Liver (tissue), 9 donors: ENCODE measurements around the gene GCC1. TPM values are rescaled to one million over a fixed set of nuclear protein-coding genes. Genes with fewer than 3 reads are reported as not detected.
"Not testable (repeated sequence)": the region's sequence is repeated elsewhere in the genome, so short reads cannot be mapped to it uniquely, and the experiment has no call there.

Experiments
- DNase-seq: peaks from one replicate; pipeline ENCODE4 v3.0.0-alpha.2; 2017; ENCODE audit warnings: low spot score
- H3K27ac ChIP-seq, 2 donors: one replicate each; pipeline ENCODE4 v1.7.0; 2013; ENCODE audit warnings: inconsistent platforms in 2 of 2, low read length in 2 of 2, control low read depth in 1 of 2, low read depth in 1 of 2, mild to moderate bottlenecking in 1 of 2
- H3K27me3 ChIP-seq, 4 donors: one replicate each; pipeline versions ENCODE4 v1.6.1 to v1.7.0; 2013; ENCODE audit warnings: low read length in 3 of 4, inconsistent platforms in 1 of 4, mild to moderate bottlenecking in 1 of 4, moderate library complexity in 1 of 4; ENCODE audit not compliant: control insufficient read depth in 4 of 4, insufficient read depth in 4 of 4
- H3K36me3 ChIP-seq, 4 donors: one replicate each; pipeline versions ENCODE4 v1.6.1 to v1.7.0; 2013; ENCODE audit warnings: low read length in 3 of 4, mild to moderate bottlenecking in 3 of 4, low read depth in 1 of 4, moderate library complexity in 1 of 4; ENCODE audit not compliant: control insufficient read depth in 4 of 4, insufficient read depth in 3 of 4
- H3K4me1 ChIP-seq, 4 donors: one replicate each; pipeline versions ENCODE4 v1.6.1 to v1.7.0; 2013; ENCODE audit warnings: low read length in 3 of 4, mild to moderate bottlenecking in 3 of 4, moderate library complexity in 1 of 4; ENCODE audit not compliant: control insufficient read depth in 4 of 4, insufficient read depth in 4 of 4
- H3K4me3 ChIP-seq, 3 donors: one replicate each; pipeline versions ENCODE4 v1.6.1 to v1.7.0; 2013; ENCODE audit warnings: low read length in 3 of 3, control low read depth in 1 of 3, low read depth in 1 of 3, mild to moderate bottlenecking in 1 of 3
- H3K9ac ChIP-seq, 2 donors: one replicate each; pipeline ENCODE4 v1.7.0; 2013; ENCODE audit warnings: low read length in 2 of 2, mild to moderate bottlenecking in 2 of 2, moderate library complexity in 2 of 2, control low read depth in 1 of 2, low read depth in 1 of 2
- H3K9me3 ChIP-seq, 4 donors: one replicate each; pipeline versions ENCODE4 v1.6.1 to v1.7.0; 2013; ENCODE audit warnings: low read length in 3 of 4; ENCODE audit not compliant: control insufficient read depth in 4 of 4
- FOXA1 ChIP-seq: IDR thresholded peaks from 2 replicates; pipeline ENCODE4 v1.6.1; 2016; ENCODE audit warnings: antibody characterized with exemption
- HNF4G ChIP-seq: IDR thresholded peaks from 2 replicates; pipeline ENCODE4 v1.6.1; 2016; ENCODE audit warnings: antibody characterized with exemption
- JUND ChIP-seq, 2 donors: IDR thresholded peaks; 2 replicates each; pipeline ENCODE4 v1.6.1; 2016; ENCODE audit warnings: antibody characterized with exemption in 2 of 2
- RAD21 ChIP-seq, 2 donors: IDR thresholded peaks; 2 replicates each; pipeline ENCODE4 v1.6.1; 2016; ENCODE audit warnings: antibody characterized with exemption in 2 of 2, mild to moderate bottlenecking in 2 of 2
- SP1 ChIP-seq: IDR thresholded peaks from 2 replicates; pipeline ENCODE4 v1.6.1; 2018; ENCODE audit warnings: antibody characterized with exemption, mild to moderate bottlenecking
- TAF1 ChIP-seq: conservative IDR thresholded peaks from 2 replicates; pipeline ENCODE4 v1.6.1; 2016; ENCODE audit warnings: antibody characterized with exemption, mild to moderate bottlenecking
- WGBS: extraction: QIAGEN DNeasy Blood & Tissue Kit; methylation state at CpG from one replicate; pipeline ENCODE4 v1.1.7; 2013; 5-methylcytosine and 5-hydroxymethylcytosine counted together
- polyA plus RNA-seq, 2 donors: library from polyadenylated mRNA; stranded (reverse) in 1 of 2; unstranded in 1 of 2; fragments of 200-250 nt in 1 of 2; fragments of >200 nt in 1 of 2; fragmentation: Nextera tagmentation in 1 of 2; extraction: Ambion mirVana in 1 of 2; gene quantifications; one replicate each; pipeline versions ENCODE4 v1.2.1 to v1.2.3, GENCODE V29; 2013 to 2015
- total RNA-seq, 2 donors: library from RNA; depleted of rRNA; stranded (reverse); fragments of >200 nt; gene quantifications; one replicate each; pipeline ENCODE4 v1.2.3, GENCODE V29; 2014
- TF ChIP-seq, protein P1 (sequence below): IDR thresholded peaks from 2 replicates; pipeline ENCODE4 v1.6.1; 2016; ENCODE audit warnings: antibody characterized with exemption
- TF ChIP-seq, protein P2 (sequence below): fragments of 150-350 bp; IDR thresholded peaks from 2 replicates; pipeline ENCODE4 v1.5.1; 2017; ENCODE audit warnings: improper control_type of control experiment, low read depth, low read length; ENCODE audit not compliant: missing input control
- TF ChIP-seq, protein P3 (sequence below): IDR thresholded peaks from 2 replicates; pipeline ENCODE4 v1.6.1; 2016; ENCODE audit warnings: antibody characterized with exemption, mild to moderate bottlenecking
- TF ChIP-seq, protein P4 (sequence below): IDR thresholded peaks from 2 replicates; pipeline ENCODE4 v1.6.1; 2016; ENCODE audit warnings: antibody characterized with exemption
- TF ChIP-seq, protein P5 (sequence below): IDR thresholded peaks from 2 replicates; pipeline ENCODE4 v1.6.1; 2016; ENCODE audit warnings: antibody characterized with exemption
- donor health status: healthy.
- donor health status: healthy.
- donor health status: healthy.
- donor health status: healthy.
- donor health status: healthy.

The GCC1 gene
- total and polyA plus RNA-seq, 4 donors: 4.6 to 16.1 (median 8.0) TPM

DNA sequence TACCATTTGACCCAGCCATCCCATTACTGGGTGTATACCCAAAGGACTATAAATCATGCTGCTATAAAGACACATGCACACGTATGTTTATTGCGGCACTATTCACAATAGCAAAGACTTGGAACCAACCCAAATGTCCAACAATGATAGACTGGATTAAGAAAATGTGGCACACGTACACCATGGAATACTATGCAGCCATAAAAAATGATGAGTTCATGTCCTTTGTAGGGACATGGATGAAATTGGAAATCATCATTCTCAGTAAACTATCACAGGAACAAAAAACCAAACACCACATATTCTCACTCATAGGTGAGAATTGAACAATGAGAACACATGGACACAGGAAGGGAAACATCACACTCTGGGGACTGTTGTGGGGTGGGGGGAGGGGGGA is 17.4 kb downstream of the GCC1 start:
- H3K9ac ChIP-seq, H3K27me3 ChIP-seq, H3K36me3 ChIP-seq, H3K4me3 ChIP-seq, DNase-seq, H3K4me1 ChIP-seq, H3K9me3 ChIP-seq, H3K27ac ChIP-seq: not testable (repeated sequence)
- WGBS: no CpG with 5 or more reads among the region's 3 CpGs

DNA sequence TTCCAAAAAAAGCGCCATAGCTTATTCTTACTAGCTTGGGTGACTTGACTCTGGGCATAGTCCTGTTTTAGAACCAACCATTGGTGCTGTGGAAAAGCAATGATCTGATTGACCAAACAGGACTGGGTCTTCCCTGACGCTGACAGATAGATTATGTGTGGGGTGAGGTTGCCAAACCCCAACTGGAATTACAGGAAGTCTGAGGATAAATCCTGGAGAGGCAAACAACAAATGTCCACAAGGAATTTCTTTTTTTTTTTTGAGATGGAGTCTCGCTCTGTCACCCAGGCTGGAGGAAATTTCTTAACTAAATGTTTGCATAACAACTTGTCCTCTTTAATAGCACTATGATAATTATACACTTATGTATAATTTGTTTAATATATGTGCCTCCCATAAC is 19.2 kb downstream of the GCC1 start:
- Histone ChIP-seq H3K4me1 (no peaks in the 10 kb centered on the region), H3K27ac (no peak overlapping the region), H3K36me3 (peaks cover 0 to 1% (median 0%) of the 10 kb centered on the region in 4 donors), H3K9me3 (no peaks in the 10 kb centered on the region), H3K4me3 (no peak overlapping the region), H3K27me3 (no peaks in the 10 kb centered on the region), H3K9ac (no peak overlapping the region)
- TF ChIP-seq TAF1: no peak
- TF ChIP-seq, protein P1, sequence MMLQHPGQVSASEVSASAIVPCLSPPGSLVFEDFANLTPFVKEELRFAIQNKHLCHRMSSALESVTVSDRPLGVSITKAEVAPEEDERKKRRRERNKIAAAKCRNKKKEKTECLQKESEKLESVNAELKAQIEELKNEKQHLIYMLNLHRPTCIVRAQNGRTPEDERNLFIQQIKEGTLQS: no peak
- no peak for TF ChIP-seq FOXA1
- TF ChIP-seq HNF4G: no peak
- no peak for TF ChIP-seq SP1
- TF ChIP-seq, protein P2, sequence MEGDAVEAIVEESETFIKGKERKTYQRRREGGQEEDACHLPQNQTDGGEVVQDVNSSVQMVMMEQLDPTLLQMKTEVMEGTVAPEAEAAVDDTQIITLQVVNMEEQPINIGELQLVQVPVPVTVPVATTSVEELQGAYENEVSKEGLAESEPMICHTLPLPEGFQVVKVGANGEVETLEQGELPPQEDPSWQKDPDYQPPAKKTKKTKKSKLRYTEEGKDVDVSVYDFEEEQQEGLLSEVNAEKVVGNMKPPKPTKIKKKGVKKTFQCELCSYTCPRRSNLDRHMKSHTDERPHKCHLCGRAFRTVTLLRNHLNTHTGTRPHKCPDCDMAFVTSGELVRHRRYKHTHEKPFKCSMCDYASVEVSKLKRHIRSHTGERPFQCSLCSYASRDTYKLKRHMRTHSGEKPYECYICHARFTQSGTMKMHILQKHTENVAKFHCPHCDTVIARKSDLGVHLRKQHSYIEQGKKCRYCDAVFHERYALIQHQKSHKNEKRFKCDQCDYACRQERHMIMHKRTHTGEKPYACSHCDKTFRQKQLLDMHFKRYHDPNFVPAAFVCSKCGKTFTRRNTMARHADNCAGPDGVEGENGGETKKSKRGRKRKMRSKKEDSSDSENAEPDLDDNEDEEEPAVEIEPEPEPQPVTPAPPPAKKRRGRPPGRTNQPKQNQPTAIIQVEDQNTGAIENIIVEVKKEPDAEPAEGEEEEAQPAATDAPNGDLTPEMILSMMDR: no peak
- TF ChIP-seq, protein P3, sequence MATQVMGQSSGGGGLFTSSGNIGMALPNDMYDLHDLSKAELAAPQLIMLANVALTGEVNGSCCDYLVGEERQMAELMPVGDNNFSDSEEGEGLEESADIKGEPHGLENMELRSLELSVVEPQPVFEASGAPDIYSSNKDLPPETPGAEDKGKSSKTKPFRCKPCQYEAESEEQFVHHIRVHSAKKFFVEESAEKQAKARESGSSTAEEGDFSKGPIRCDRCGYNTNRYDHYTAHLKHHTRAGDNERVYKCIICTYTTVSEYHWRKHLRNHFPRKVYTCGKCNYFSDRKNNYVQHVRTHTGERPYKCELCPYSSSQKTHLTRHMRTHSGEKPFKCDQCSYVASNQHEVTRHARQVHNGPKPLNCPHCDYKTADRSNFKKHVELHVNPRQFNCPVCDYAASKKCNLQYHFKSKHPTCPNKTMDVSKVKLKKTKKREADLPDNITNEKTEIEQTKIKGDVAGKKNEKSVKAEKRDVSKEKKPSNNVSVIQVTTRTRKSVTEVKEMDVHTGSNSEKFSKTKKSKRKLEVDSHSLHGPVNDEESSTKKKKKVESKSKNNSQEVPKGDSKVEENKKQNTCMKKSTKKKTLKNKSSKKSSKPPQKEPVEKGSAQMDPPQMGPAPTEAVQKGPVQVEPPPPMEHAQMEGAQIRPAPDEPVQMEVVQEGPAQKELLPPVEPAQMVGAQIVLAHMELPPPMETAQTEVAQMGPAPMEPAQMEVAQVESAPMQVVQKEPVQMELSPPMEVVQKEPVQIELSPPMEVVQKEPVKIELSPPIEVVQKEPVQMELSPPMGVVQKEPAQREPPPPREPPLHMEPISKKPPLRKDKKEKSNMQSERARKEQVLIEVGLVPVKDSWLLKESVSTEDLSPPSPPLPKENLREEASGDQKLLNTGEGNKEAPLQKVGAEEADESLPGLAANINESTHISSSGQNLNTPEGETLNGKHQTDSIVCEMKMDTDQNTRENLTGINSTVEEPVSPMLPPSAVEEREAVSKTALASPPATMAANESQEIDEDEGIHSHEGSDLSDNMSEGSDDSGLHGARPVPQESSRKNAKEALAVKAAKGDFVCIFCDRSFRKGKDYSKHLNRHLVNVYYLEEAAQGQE: no peak
- no peak for TF ChIP-seq JUND (IDR thresholded peaks at IDR 0.05)
- TF ChIP-seq, protein P4, sequence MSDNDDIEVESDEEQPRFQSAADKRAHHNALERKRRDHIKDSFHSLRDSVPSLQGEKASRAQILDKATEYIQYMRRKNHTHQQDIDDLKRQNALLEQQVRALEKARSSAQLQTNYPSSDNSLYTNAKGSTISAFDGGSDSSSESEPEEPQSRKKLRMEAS: no peak
- TF ChIP-seq, protein P5, sequence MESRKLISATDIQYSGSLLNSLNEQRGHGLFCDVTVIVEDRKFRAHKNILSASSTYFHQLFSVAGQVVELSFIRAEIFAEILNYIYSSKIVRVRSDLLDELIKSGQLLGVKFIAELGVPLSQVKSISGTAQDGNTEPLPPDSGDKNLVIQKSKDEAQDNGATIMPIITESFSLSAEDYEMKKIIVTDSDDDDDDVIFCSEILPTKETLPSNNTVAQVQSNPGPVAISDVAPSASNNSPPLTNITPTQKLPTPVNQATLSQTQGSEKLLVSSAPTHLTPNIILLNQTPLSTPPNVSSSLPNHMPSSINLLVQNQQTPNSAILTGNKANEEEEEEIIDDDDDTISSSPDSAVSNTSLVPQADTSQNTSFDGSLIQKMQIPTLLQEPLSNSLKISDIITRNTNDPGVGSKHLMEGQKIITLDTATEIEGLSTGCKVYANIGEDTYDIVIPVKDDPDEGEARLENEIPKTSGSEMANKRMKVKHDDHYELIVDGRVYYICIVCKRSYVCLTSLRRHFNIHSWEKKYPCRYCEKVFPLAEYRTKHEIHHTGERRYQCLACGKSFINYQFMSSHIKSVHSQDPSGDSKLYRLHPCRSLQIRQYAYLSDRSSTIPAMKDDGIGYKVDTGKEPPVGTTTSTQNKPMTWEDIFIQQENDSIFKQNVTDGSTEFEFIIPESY: no peak
- DNase-seq: no peak
- 85% methylated on average over 3 of the region's 3 CpGs for WGBS

DNA sequence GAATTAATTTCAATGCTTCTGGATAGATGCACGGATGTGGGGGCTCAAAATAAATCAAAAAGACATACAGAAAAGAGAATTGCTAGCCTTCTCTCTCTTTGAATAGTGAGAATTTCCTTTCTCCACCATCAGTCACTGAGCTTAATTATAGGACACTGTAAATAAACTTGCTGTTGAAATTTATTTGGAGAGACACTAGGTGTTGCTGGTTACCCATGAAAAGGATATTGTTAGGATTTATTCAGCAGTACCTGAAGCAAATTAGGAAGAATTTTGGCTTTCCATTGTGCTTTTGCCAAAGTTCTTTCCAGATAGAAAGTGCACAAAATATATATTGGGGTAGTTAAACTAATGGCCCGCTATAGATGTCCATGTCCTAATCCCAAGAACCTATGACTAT is 27.6 kb downstream of the GCC1 start:
- 79% methylated on average over 2 of the region's 2 CpGs for WGBS
- H3K4me1 ChIP-seq: no peaks in the 10 kb centered on the region
- no peak overlapping the region for H3K27ac ChIP-seq
- no peak for DNase-seq
- no peaks in the 10 kb centered on the region for H3K36me3 ChIP-seq
- peak; percentile 76 to 77 for TF ChIP-seq RAD21 (IDR thresholded peaks at IDR 0.05)
- TF ChIP-seq, protein P2: peak; percentile 31
- TF ChIP-seq, protein P4: no peak
- no peaks in the 10 kb centered on the region for H3K9me3 ChIP-seq
- no peak overlapping the region for H3K4me3 ChIP-seq
- H3K27me3 ChIP-seq: no peaks in the 10 kb centered on the region
- no peak overlapping the region for H3K9ac ChIP-seq
